AG09309 (cell line): ENCODE data around the gene TMTC2.

Source experiments
- DNase-seq: peaks from one replicate; pipeline ENCODE4 v3.0.0-alpha.2; 2010; ENCODE audit warnings: low read depth
- H3K4me3 ChIP-seq: 2 replicates; pipeline ENCODE4 v1.5.1; 2011; ENCODE audit warnings: mild to moderate bottlenecking, low read depth, low read length, moderate library complexity; ENCODE audit not compliant: control insufficient read depth
- TF ChIP-seq, protein P1 (sequence below): IDR thresholded peaks from 2 replicates; pipeline ENCODE4 v1.5.1; 2011; ENCODE audit warnings: mild to moderate bottlenecking, low read depth, low read length, inconsistent platforms; ENCODE audit not compliant: insufficient read depth, control insufficient read depth; ENCODE audit errors: missing control alignments

The TMTC2 gene

DNA sequence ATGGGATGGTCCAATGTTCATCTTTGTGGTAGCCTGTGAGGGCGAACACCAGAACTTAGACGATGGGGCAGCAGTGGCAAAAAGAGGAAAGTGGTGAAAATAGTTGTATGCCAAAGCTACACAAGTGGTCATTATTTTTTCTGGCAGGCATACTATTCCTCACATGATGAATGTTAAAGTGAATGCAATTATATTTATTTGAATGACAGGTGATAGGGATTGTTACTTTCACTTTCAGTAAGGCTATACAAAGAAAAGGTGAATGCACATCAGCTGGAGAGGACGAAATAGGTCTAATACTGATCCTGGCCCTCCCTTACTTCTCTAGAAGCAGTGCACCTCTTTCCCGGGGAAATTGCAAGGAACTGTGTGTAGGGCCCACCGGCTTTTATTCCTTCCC is 470.1 kb downstream of the TMTC2 start:
- TF ChIP-seq, protein P1, sequence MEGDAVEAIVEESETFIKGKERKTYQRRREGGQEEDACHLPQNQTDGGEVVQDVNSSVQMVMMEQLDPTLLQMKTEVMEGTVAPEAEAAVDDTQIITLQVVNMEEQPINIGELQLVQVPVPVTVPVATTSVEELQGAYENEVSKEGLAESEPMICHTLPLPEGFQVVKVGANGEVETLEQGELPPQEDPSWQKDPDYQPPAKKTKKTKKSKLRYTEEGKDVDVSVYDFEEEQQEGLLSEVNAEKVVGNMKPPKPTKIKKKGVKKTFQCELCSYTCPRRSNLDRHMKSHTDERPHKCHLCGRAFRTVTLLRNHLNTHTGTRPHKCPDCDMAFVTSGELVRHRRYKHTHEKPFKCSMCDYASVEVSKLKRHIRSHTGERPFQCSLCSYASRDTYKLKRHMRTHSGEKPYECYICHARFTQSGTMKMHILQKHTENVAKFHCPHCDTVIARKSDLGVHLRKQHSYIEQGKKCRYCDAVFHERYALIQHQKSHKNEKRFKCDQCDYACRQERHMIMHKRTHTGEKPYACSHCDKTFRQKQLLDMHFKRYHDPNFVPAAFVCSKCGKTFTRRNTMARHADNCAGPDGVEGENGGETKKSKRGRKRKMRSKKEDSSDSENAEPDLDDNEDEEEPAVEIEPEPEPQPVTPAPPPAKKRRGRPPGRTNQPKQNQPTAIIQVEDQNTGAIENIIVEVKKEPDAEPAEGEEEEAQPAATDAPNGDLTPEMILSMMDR: no peak
- no peak overlapping the region for H3K4me3 ChIP-seq
- DNase-seq: no peak

DNA sequence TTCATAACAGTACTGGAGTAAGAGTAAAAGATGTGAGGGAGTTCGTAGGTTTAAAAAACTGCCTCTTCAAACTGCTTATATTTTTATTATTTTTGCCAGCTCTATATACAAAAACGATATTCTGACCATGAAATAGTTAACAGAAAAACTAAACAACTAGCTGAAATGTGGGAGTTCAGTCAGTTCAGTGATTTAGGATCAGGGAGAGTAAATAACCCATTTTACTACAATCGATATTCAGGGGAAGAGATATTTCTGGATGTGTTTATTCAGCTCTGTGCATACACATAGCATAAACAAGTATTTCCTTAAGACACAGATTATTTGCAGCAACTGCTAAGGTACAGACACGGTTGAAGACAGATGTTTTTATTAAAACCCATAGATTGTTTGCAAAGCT is 470.9 kb downstream of the TMTC2 start:
- H3K4me3 ChIP-seq: no peak overlapping the region
- DNase-seq: no peak
- TF ChIP-seq, protein P1: no peak

DNA sequence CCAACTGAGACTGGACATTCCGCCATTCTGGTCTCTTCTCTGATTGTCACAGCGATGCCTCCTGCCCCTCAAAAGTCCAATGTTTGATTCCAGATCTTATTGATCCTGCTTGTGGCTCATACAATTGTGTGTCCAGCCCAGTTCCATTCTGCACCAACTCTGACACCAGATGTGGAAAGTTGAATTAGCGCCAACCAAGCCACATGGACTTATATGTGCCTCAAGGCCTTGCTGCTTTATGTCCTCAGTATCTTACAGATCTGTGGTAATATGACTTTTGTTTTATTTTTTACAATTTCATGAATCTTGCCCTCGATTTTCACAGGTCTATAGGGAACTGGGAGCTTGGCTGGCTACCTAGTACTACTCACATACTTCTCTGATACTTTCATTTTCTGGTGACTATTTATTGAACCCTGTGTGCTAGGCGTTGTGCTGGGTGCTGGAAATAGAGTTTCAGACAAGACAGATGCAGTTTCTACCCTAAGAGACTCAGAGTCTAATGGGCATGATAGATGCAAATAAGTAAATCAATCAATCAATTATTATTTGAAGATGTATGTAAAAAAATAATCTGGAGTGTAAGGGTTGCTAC is 472.0 kb downstream of the TMTC2 start:
- no peak overlapping the region for H3K4me3 ChIP-seq
- DNase-seq: no peak
- TF ChIP-seq, protein P1: no peak

DNA sequence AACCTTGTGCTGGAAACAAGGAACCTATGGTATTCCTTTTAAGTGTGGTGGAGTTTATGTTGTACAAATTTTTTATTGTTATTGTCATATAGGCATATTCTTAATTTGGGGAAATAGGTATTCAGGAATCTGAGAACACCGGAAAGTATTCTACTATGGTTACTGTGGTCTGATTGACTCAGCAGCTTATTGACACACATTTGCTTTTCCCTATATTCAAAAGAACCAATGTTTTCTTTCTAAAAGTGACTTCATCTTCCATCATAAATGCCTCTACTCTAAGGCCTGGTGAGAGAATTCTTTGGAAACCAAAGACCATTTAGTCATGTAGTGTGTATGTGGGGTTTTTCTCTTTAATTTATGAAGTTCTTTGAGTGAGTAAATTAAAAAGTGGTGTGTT is 474.8 kb downstream of the TMTC2 start:
- TF ChIP-seq, protein P1: no peak
- no peak overlapping the region for H3K4me3 ChIP-seq

DNA sequence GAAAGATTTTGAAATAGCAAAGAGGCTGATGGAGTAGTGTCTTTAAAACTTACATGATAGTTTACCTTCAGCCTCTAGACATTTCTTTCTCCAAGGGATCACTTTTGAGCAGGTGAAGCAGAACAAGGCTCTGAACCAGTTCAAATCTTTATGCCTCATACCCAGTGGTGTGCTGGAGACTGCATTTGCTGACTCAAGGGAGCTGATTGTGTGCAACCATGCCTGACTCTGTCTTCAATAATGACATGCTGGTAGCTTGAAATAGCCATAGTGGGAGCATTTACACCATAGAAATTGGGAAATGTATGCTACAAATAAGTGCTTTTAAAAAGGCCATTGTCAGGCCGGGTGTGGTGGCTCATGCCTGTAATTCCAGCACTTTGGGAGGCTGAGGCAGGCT is 482.0 kb downstream of the TMTC2 start:
- TF ChIP-seq, protein P1: no peak

More for the DNA sequence above, 474.8 kb downstream of the TMTC2 start:
- DNase-seq: no peak

DNA sequence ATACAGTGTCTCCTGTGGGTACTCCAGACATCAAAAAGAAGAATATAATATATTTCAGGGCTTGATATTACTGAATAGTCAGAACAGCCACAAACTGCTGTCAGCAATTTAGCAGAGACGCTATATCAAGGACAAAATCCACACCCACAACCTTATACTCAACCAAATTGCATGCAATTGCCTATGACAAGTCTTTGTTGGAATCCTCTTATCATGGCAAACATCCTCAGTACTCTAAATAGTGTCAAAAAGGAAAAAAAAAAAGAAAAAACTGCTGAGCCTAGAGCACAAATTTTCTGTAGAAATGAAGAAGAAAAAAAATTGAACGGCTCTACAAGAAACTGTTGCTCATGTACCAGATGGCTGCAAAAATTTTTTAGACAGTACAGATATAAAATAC is 485.7 kb downstream of the TMTC2 start:
- H3K4me3 ChIP-seq: no peak overlapping the region
- DNase-seq: no peak
- TF ChIP-seq, protein P1: no peak

More for the DNA sequence above, 482.0 kb downstream of the TMTC2 start:
- no peak overlapping the region for H3K4me3 ChIP-seq
- no peak for DNase-seq
